HepG2 (cell line): Measurements from ENCODE around the gene TM4SF1. TPM values are rescaled to one million over a fixed set of nuclear protein-coding genes. Genes with fewer than 3 reads are reported as not detected.
A peak's percentile ranks its signal among the peaks of the same experiment; 100 is the strongest.

Source experiments
- CREB1 ChIP-seq, 2 experiments: fragments of 450-650 bp in 1 of 2; IDR thresholded peaks; 2 replicates each; pipeline ENCODE4 v1.6.1; 2016 to 2017; ENCODE audit warnings: control low read depth in 1 of 2, mild to moderate bottlenecking in 1 of 2, missing compliant biosample characterization in 1 of 2, missing genetic modification characterization in 1 of 2
- CSRNP1 ChIP-seq: sonication (generic); formaldehyde crosslinking; IDR thresholded peaks from 2 replicates; pipeline ENCODE4 v1.8.1; 2023; ENCODE audit warnings: mild to moderate bottlenecking, missing genetic modification reagents
- ISX ChIP-seq: sonication (generic); formaldehyde crosslinking; conservative IDR thresholded peaks from 2 replicates; pipeline ENCODE4 v1.5.0; 2020; ENCODE audit warnings: missing genetic modification reagents
- KDM5A ChIP-seq: fragments of 200-600 bp; sonication (generic); IDR thresholded peaks from 2 replicates; pipeline ENCODE4 v1.7.0; 2018; ENCODE audit warnings: antibody characterized with exemption, mild to moderate bottlenecking, low read length, borderline replicate concordance
- KDM5B ChIP-seq: sonication (generic); formaldehyde crosslinking; IDR thresholded peaks from 2 replicates; pipeline ENCODE4 v1.4.0; 2020; ENCODE audit warnings: missing genetic modification reagents, mild to moderate bottlenecking, borderline replicate concordance
- KLF6 ChIP-seq: IDR thresholded peaks from 2 replicates; pipeline ENCODE4 v1.8.0; 2016; ENCODE audit warnings: missing biosample characterization, missing genetic modification reagents
- MTF1 ChIP-seq: sonication (generic); formaldehyde crosslinking; IDR thresholded peaks from 2 replicates; pipeline ENCODE4 v1.5.0; 2020; ENCODE audit warnings: missing genetic modification reagents
- PAF1 ChIP-seq: IDR thresholded peaks from 2 replicates; pipeline ENCODE4 v1.6.1; 2016; ENCODE audit warnings: missing genetic modification reagents, missing compliant biosample characterization
- RBM22 ChIP-seq: fragments of 200-400 bp; formaldehyde crosslinking; optimal IDR thresholded peaks from 2 replicates; pipeline ENCODE3; 2017; ENCODE audit warnings: mild to moderate bottlenecking, low read length, moderate library complexity
- SATB2 ChIP-seq: sonication (generic); formaldehyde crosslinking; IDR thresholded peaks from 2 replicates; pipeline ENCODE4 v1.5.0; 2020; ENCODE audit warnings: missing genetic modification reagents
- SNRNP70 ChIP-seq: fragments of 200-400 bp; formaldehyde crosslinking; IDR thresholded peaks from 2 replicates; pipeline ENCODE4 v1.6.1; 2017; ENCODE audit warnings: mild to moderate bottlenecking, low read depth, low read length, moderate library complexity
- SSRP1 ChIP-seq: IDR thresholded peaks from 2 replicates; pipeline ENCODE4 v1.6.1; 2016; ENCODE audit warnings: control low read depth
- ZBTB26 ChIP-seq: IDR thresholded peaks from 2 replicates; pipeline ENCODE4 v1.6.1; 2016; ENCODE audit warnings: missing compliant biosample characterization, missing genetic modification reagents, borderline replicate concordance
- ZNF274 ChIP-seq: sonication (generic); formaldehyde crosslinking; IDR thresholded peaks from 2 replicates; pipeline ENCODE4 v1.5.1; 2020; ENCODE audit warnings: mild to moderate bottlenecking, missing genetic modification reagents
- ZNF34 ChIP-seq: sonication (generic); formaldehyde crosslinking; IDR thresholded peaks from 2 replicates; pipeline ENCODE4 v1.4.0; 2020; ENCODE audit warnings: mild to moderate bottlenecking, missing genetic modification reagents, borderline replicate concordance
- ZNF598 ChIP-seq: sonication (generic); formaldehyde crosslinking; IDR thresholded peaks from 2 replicates; pipeline ENCODE4 v1.5.1; 2020; ENCODE audit warnings: mild to moderate bottlenecking, missing genetic modification reagents, borderline replicate concordance
- ZNF615 ChIP-seq: sonication (generic); formaldehyde crosslinking; IDR thresholded peaks from 2 replicates; pipeline ENCODE4 v1.5.0; 2020; ENCODE audit warnings: mild to moderate bottlenecking, missing genetic modification reagents, borderline replicate concordance
- ZNF709 ChIP-seq: sonication (generic); formaldehyde crosslinking; IDR thresholded peaks from 2 replicates; pipeline ENCODE4 v1.5.0; 2020; ENCODE audit warnings: mild to moderate bottlenecking, missing genetic modification reagents
- ZNF788 ChIP-seq: sonication (generic); formaldehyde crosslinking; IDR thresholded peaks from 2 replicates; pipeline ENCODE4 v1.5.0; 2020; ENCODE audit warnings: mild to moderate bottlenecking, missing genetic modification reagents, borderline replicate concordance
- ZSCAN20 ChIP-seq: sonication (generic); formaldehyde crosslinking; IDR thresholded peaks from 2 replicates; pipeline ENCODE4 v1.4.0; 2020; ENCODE audit warnings: missing genetic modification reagents, mild to moderate bottlenecking, borderline replicate concordance
- polyA plus RNA-seq, 8 experiments: library from polyadenylated mRNA; depleted of rRNA in 3 of 8; stranded (reverse) in 7 of 8; unstranded in 1 of 8; fragments of >200 nt; fragmentation: Illumina TruSeq in 4 of 8; extraction: Trizol in 4 of 8; gene quantifications; 2 replicates each; pipeline versions ENCODE4 v1.2.1 to v1.2.3, GENCODE V29; 2011 to 2016; ENCODE audit warnings: low read depth in 4 of 8, missing spikeins in 1 of 8, mixed read lengths in 1 of 8; ENCODE audit not compliant: insufficient read depth in 1 of 8
- total RNA-seq, 5 experiments: library from RNA; depleted of rRNA; stranded (reverse); fragments of >200 nt; fragmentation: Illumina TruSeq; extraction: Trizol; gene quantifications; 2 replicates each; pipeline ENCODE4 v1.2.3, GENCODE V29; 2016; ENCODE audit warnings: low read depth in 1 of 5
- TF ChIP-seq, protein P1 (sequence below): conservative IDR thresholded peaks from 2 replicates; pipeline ENCODE4 v1.6.1; 2018; ENCODE audit warnings: missing genetic modification reagents
- TF ChIP-seq, protein P2 (sequence below): sonication (generic); formaldehyde crosslinking; IDR thresholded peaks from 2 replicates; pipeline ENCODE4 v1.5.1; 2020; ENCODE audit warnings: mild to moderate bottlenecking, missing genetic modification reagents, borderline replicate concordance

Gene TM4SF1
- total and polyA plus RNA-seq, 2 of the 13 experiments (the other 11 are each of a cell fraction or from before 2014, with no cell fraction given): 431 to 1,359 TPM

- no peak for TF ChIP-seq ZBTB26 (CRISPR knock-in tag)
- TF ChIP-seq PAF1 (CRISPR knock-in tag): peak; percentile 91; the same call in 1 of the 2 replicates
- TF ChIP-seq ZNF788 (CRISPR knock-in tag): no peak
- no peak for TF ChIP-seq CREB1 (IDR thresholded peaks at IDR 0.05)
- TF ChIP-seq CREB1 (CRISPR knock-in tag; IDR thresholded peaks at IDR 0.05): no peak
- TF ChIP-seq RBM22: peak; percentile 96
- no peak for TF ChIP-seq KDM5A
- 0 out of 2 replicates have a peak, but pooled peaks have one; percentile 16 for TF ChIP-seq SATB2 (CRISPR knock-in tag)
- TF ChIP-seq KLF6: 0 out of 2 replicates have a peak, but pooled peaks have one; percentile 9
- no peak for TF ChIP-seq SNRNP70
- no peak for TF ChIP-seq ZSCAN20 (CRISPR knock-in tag)
- no peak; the same call in 1 of the 2 replicates for TF ChIP-seq ZNF615 (CRISPR knock-in tag)
- no peak for TF ChIP-seq CSRNP1 (CRISPR knock-in tag)
- TF ChIP-seq, protein P1, sequence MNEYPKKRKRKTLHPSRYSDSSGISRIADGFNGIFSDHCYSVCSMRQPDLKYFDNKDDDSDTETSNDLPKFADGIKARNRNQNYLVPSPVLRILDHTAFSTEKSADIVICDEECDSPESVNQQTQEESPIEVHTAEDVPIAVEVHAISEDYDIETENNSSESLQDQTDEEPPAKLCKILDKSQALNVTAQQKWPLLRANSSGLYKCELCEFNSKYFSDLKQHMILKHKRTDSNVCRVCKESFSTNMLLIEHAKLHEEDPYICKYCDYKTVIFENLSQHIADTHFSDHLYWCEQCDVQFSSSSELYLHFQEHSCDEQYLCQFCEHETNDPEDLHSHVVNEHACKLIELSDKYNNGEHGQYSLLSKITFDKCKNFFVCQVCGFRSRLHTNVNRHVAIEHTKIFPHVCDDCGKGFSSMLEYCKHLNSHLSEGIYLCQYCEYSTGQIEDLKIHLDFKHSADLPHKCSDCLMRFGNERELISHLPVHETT (CRISPR knock-in tag): 0 out of 2 replicates have a peak, but pooled peaks have one; percentile 12
- TF ChIP-seq KDM5B (CRISPR knock-in tag): no peak
- no peak for TF ChIP-seq ZNF274
- no peak for TF ChIP-seq ZNF709
- no peak for TF ChIP-seq ISX (CRISPR knock-in tag)
- TF ChIP-seq, protein P2, sequence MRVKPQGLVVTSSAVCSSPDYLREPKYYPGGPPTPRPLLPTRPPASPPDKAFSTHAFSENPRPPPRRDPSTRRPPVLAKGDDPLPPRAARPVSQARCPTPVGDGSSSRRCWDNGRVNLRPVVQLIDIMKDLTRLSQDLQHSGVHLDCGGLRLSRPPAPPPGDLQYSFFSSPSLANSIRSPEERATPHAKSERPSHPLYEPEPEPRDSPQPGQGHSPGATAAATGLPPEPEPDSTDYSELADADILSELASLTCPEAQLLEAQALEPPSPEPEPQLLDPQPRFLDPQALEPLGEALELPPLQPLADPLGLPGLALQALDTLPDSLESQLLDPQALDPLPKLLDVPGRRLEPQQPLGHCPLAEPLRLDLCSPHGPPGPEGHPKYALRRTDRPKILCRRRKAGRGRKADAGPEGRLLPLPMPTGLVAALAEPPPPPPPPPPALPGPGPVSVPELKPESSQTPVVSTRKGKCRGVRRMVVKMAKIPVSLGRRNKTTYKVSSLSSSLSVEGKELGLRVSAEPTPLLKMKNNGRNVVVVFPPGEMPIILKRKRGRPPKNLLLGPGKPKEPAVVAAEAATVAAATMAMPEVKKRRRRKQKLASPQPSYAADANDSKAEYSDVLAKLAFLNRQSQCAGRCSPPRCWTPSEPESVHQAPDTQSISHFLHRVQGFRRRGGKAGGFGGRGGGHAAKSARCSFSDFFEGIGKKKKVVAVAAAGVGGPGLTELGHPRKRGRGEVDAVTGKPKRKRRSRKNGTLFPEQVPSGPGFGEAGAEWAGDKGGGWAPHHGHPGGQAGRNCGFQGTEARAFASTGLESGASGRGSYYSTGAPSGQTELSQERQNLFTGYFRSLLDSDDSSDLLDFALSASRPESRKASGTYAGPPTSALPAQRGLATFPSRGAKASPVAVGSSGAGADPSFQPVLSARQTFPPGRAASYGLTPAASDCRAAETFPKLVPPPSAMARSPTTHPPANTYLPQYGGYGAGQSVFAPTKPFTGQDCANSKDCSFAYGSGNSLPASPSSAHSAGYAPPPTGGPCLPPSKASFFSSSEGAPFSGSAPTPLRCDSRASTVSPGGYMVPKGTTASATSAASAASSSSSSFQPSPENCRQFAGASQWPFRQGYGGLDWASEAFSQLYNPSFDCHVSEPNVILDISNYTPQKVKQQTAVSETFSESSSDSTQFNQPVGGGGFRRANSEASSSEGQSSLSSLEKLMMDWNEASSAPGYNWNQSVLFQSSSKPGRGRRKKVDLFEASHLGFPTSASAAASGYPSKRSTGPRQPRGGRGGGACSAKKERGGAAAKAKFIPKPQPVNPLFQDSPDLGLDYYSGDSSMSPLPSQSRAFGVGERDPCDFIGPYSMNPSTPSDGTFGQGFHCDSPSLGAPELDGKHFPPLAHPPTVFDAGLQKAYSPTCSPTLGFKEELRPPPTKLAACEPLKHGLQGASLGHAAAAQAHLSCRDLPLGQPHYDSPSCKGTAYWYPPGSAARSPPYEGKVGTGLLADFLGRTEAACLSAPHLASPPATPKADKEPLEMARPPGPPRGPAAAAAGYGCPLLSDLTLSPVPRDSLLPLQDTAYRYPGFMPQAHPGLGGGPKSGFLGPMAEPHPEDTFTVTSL (CRISPR knock-in tag): no peak
- no peak for TF ChIP-seq MTF1 (CRISPR knock-in tag)
- TF ChIP-seq SSRP1 (CRISPR knock-in tag): peak; percentile 99
- TF ChIP-seq ZNF598 (CRISPR knock-in tag): no peak; the same call in 1 of the 2 replicates
- TF ChIP-seq ZNF34 (CRISPR knock-in tag): no peak
Measured at GRCh38 chr3:149386299-149386606, 8.8 kb upstream of the TM4SF1 start (continued).
